ENCODE data around the gene NHEJ1.

DNA sequence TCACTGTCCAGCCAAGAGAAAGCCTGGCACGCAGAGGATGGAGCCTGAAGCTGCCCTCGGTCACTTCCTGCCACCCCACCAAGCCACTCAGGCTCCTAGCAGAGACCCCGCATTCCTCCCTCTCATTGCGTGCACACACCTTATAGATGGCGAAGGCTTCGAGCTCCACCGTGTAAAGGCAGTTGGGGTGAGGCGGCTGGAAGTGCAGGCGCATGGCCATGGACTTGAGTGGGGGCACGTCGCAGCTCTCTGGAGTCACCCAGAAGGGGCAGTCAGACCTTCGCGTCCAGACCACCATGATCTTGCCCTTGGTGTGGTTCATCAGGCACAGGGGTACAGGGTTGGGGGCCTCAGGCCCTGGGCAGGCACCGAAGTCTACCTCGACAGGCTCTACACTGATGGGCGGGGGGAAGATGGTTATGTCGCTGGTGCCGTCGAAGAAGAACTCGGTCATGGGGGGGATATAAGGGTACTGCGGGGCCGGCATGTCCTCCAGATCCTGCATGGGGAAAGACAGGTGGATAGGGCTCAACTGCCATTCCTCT lies 133.0 kb downstream of the NHEJ1 start:
- TF ChIP-seq, protein P1, sequence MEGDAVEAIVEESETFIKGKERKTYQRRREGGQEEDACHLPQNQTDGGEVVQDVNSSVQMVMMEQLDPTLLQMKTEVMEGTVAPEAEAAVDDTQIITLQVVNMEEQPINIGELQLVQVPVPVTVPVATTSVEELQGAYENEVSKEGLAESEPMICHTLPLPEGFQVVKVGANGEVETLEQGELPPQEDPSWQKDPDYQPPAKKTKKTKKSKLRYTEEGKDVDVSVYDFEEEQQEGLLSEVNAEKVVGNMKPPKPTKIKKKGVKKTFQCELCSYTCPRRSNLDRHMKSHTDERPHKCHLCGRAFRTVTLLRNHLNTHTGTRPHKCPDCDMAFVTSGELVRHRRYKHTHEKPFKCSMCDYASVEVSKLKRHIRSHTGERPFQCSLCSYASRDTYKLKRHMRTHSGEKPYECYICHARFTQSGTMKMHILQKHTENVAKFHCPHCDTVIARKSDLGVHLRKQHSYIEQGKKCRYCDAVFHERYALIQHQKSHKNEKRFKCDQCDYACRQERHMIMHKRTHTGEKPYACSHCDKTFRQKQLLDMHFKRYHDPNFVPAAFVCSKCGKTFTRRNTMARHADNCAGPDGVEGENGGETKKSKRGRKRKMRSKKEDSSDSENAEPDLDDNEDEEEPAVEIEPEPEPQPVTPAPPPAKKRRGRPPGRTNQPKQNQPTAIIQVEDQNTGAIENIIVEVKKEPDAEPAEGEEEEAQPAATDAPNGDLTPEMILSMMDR (IDR thresholded peaks at IDR 0.05), result no peak
- TF ChIP-seq POLR2AphosphoS5 (IDR thresholded peaks at IDR 0.05), result no peak
- no peak for TF ChIP-seq POLR2A (IDR thresholded peaks at IDR 0.05)
